Middle frontal gyrus (tissue), 1 donor: ENCODE measurements around the gene TMC7.
A peak's percentile ranks its signal among the peaks of the same experiment; 100 is the strongest.
"Not testable (repeated sequence)": the region's sequence is repeated elsewhere in the genome, so short reads cannot be mapped to it uniquely, and the experiment has no call there.

Experiments
- DNase-seq: peaks from one replicate; pipeline ENCODE4 v3.0.0-alpha.2; 2015; ENCODE audit warnings: low spot score; ENCODE audit errors: extremely low spot score

Gene TMC7

DNA sequence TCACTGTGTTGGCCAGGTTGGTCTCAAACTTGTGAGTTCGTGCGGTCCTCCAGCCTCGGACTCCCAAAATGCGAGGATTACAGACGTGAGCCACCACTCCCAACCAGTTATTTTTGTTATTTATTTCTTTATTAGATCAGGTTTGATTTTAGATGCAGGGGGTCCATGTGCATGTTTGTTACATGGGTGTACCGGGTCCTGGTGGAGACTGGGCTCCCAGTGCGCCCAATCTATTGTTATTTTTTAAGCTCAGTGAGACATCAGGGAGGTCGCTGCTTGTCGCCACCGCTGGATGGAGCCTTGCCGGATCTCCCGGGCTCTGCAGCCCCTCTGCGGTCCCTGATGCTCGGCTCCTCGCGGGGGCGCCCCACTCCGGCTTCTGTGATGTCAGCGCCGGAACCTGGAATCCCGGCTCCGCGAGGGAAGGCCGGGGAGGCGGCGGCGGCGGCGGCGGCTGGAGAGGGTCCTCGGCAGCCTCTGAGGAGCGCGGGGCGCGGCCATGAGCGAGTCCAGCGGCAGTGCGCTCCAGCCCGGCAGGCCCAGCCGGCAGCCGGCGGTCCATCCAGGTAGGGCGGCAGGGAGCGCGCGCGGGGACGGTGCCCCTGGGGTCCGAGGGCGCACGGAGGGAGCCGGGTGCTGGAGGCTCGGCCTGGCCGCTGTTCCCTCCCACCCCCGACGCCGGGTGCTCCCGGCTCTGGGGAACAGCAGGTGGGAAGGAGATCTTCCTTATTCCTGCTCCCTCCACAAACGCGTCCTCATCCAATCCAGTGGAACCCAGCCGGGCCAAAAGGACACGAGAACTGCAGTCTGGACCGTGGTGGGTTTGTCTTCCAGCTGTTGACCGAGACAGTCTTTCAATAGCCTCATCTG, at the start of gene TMC7:
Gene TMC7 (plus strand): TSS at position 370 of the 870 bp plus-strand sequence. CDS start 130 bp downstream, at position 500.
- peak; percentile 79 for DNase-seq

DNA sequence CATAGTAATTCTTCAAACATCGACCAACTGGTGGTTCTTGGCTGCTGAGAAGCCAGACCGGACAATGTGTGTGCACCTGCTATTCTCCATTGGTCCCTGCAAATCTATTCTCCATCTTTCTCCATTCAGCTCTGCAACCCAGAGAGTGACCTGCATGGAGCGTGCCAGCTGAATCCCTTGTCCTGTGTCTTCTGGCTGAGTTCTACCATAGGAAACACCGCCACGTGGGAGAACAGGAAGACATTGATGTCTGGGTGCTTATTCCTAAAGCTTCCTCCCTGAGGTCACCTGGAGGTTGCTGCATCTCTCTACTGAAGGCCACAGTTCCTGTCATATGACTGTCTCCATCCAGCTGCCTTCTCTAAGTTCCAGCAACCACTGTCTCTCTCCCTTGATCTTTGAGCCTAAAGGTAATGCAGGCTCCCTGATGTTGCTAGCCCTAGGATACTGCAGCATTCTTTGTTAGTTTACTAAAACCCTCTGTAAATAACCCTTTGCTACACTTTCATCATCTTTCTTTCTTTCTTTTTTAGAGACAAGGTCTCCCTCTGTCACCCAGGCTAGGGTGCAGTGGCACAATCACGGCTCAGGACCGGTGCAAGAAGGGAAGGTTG, 46.9 kb upstream of the TMC7 start:
- DNase-seq = no peak

DNA sequence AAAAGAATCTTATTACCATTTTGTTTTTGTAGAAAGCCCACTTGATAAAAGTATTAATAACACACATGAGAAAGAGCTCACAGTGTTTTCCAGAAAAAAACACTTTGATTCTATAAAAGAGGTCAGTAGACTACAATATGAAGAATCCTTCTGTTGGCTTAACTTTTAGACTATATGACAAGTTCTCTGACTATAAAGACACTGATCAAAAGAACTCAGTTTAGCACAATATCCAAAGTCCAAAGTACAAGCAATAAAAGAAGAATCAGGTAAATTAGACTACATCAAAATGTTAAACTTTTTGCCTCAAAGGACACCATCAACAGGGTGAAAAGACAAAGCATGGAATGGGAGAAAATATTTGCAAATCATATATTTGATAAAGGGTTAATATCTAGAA, 46.3 kb upstream of the TMC7 start:
- no peak for DNase-seq

- DNase-seq = no peak
These were observed 44.7 kb upstream of the TMC7 start for GRCh38 chr16:18938986-18939385.

GRCh38 chr16:18941471-18941870, 42.3 kb upstream of the TMC7 start:
- no peak for DNase-seq

DNA sequence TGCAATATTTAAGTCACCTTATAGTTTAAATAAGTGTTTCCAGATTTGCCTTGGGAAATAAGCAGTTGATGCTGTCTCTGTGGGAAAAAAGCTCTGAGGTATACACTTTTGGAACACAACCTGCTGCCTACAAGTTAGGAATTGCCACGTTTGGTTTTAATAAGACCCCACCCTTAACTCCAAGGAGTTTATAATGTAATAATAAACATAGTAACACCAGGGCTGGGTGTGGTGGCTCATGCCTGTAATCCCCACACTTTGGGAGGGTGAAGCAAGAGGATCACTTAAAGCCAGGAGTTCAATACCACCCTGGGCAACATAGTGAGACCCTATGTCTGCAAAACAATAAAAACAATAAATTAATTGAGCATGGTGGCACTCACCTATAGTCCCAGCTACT, 41.7 kb upstream of the TMC7 start:
- no peak for DNase-seq

DNA sequence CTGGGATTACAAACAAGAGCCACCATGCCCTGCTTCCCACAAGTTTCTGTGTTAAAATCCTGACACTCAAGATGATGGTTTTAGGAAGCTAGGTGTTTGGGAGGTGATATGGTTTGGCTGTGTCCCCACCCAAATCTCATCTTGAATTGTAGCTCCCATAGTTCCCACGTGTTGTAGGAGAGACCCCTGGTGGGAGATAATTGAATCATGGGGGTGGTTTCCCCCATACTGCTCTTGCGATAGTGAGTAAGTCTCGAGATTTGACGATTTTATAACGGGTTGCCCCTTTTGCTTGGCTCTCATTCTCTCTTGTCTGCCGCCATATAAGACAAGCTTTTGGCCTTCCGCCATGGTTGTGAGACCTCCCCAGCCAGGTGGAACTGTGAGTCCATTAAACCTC, 40.3 kb upstream of the TMC7 start:
- DNase-seq = no peak

GRCh38 chr16:18945233-18945632, 38.5 kb upstream of the TMC7 start:
- DNase-seq = no peak

DNA sequence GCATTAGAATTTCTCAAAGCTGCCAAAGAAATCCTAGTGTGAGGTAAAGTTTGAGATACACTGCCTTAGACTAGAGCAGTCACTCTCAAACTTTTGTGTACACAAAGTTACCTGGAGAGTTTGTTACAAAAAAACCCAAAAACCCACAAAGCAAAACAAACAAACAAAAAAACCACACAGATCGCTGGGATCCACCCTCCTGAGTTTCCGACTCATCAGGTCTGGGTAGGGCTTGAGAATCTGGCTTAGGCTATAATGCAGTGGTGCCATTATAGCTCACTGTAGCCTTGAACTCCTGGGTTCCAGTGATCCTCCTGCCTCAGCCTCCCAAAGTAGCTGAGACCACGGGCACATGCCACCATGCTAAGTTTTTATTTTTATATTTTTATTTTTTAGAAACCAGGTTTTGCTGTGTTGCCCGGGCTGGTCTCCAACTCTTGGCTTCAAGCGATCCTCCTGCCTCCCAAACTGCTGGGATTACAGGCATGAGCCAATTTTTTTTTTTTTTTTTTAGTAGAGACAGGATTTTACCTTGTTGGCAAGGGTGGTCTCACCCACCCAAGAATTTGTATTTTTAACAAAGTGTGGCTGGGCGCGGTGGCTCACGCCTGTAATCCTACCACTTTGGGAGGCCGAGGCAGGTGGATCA, 35.2 kb upstream of the TMC7 start:
- DNase-seq = no peak

GRCh38 chr16:18950469-18951185, 33.1 kb upstream of the TMC7 start:
- DNase-seq = no peak

- no peak for DNase-seq
These were observed 30.2 kb upstream of the TMC7 start for GRCh38 chr16:18953547-18953946.

DNA sequence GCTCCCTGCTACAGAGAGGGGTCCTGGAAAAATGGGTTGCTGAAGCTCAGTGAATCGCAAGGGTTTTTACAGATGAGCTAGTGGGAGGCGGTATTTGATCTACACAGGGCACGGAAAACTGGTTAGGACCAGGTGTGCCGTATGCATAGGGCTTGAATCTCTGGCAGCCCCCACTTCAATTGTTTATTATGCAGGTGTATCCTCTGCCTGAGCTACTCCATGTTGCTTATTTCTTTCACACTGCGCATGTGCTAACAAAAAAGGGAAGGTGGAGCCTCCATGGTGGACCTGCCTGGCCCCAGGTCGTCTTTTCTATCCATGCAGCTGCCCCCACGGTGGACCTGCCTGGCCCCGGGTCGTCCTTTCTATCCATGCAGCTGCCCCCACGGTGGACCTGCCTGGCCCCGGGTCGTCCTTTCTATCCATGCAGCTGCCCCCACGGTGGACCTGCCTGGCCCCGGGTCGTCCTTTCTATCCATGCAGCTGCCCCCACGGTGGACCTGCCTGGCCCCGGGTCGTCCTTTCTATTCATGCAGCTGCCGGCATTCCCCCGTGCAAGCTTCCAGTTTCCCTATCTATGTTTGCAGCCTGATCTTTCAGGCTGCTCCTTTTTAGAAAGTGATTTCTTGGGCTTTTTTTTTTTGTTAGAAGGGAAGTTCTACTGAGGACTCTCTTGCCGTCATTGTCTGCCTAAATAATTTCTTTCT, 27.7 kb upstream of the TMC7 start:
- not testable (repeated sequence) for DNase-seq

- not testable (repeated sequence) for DNase-seq
These were observed 27.0 kb upstream of the TMC7 start for GRCh38 chr16:18956658-18957241.

GRCh38 chr16:18958621-18959029, 25.1 kb upstream of the TMC7 start:
- no peak for DNase-seq

- DNase-seq = no peak
These were observed 24.7 kb upstream of the TMC7 start for GRCh38 chr16:18959031-18959505.

- no peak for DNase-seq
These were observed 18.2 kb upstream of the TMC7 start for GRCh38 chr16:18965555-18965954.

DNA sequence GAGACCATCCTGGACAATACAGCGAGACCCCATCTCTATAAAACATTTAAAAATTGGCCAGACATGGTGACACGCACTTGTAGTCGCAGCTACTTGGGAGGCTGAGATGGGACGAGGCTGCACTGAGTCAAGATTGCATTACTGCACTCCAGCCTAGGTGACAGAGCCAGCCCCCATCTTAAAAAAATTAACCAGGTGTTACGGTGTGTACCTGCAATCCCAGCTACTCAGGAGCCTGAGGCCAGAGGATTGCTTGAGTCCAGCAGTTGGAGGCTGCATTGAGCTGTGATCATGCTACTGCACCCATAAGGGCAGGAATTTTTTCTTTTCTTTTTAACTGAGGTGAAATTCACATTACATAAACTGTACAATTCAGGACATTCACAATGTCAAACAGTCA, 16.9 kb upstream of the TMC7 start:
- DNase-seq = no peak

- DNase-seq = peak; percentile 75
These were observed 14.5 kb upstream of the TMC7 start for GRCh38 chr16:18969050-18969854.

GRCh38 chr16:18969855-18970240, 13.9 kb upstream of the TMC7 start:
- DNase-seq = no peak

- no peak for DNase-seq
These were observed 8.6 kb upstream of the TMC7 start for GRCh38 chr16:18975109-18975508.
